ENCODE measurements around the gene NFIB. TPM values are rescaled to one million over a fixed set of nuclear protein-coding genes. Genes with fewer than 3 reads are reported as not detected.

NFIB gene
- total RNA-seq, 1 experiment from 2014 or later: 12.5 TPM

DNA sequence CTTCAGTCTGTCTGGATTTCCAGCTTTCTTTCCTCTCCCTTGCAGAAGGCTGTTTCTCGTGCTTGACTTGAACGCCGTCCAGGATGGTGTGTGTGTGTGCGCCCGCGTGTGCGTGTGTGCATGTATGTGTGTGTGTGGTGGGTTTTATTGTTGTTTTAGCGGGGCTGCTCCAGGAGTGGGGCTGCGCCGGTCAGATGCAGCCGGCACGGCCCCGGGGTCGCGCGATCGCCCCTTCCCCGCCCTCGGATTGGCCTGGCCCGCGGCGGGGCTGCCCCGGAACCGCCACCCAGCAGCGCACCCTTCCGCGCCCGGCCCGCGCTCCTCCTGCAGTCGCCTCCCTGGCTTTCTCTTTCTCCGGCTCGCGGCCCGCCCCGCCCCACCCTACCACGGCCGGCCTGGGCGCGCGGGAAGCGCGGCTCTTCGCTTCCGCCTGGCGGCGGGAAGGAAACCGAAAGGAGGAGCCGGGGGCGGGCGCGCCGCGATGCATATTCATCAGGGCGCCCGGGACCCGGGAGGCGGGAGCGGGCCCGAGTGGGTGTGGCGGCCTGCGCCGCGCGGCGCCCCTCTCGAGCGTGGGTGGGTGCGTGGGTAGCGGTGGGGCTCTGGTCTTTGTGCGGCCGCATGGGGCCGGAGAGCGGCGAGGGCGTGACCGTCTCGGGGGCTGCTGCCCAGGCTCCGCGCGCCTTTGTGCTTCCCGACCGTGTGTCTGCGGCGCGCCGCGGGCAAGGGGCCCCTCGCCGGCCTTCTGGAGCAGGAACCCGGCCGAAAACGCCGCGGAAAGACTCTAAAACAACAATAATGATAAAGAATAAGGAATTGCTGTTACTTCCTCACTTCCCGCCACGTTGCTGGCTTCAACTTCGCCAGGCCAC lies 8.5 kb upstream of the NFIB start (continued):
- TF ChIP-seq NFYB (CRISPR knock-in tag; conservative IDR thresholded peaks at IDR 0.05; ENCODE audit: low read depth): no peak
- no peak for TF ChIP-seq NFATC4 (CRISPR knock-in tag; IDR thresholded peaks at IDR 0.05)
- TF ChIP-seq, protein P1, sequence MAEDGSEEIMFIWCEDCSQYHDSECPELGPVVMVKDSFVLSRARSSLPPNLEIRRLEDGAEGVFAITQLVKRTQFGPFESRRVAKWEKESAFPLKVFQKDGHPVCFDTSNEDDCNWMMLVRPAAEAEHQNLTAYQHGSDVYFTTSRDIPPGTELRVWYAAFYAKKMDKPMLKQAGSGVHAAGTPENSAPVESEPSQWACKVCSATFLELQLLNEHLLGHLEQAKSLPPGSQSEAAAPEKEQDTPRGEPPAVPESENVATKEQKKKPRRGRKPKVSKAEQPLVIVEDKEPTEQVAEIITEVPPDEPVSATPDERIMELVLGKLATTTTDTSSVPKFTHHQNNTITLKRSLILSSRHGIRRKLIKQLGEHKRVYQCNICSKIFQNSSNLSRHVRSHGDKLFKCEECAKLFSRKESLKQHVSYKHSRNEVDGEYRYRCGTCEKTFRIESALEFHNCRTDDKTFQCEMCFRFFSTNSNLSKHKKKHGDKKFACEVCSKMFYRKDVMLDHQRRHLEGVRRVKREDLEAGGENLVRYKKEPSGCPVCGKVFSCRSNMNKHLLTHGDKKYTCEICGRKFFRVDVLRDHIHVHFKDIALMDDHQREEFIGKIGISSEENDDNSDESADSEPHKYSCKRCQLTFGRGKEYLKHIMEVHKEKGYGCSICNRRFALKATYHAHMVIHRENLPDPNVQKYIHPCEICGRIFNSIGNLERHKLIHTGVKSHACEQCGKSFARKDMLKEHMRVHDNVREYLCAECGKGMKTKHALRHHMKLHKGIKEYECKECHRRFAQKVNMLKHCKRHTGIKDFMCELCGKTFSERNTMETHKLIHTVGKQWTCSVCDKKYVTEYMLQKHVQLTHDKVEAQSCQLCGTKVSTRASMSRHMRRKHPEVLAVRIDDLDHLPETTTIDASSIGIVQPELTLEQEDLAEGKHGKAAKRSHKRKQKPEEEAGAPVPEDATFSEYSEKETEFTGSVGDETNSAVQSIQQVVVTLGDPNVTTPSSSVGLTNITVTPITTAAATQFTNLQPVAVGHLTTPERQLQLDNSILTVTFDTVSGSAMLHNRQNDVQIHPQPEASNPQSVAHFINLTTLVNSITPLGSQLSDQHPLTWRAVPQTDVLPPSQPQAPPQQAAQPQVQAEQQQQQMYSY (CRISPR knock-in tag; IDR thresholded peaks at IDR 0.05): peak; percentile 96
- no peak for TF ChIP-seq NR2C2 (CRISPR knock-in tag; IDR thresholded peaks at IDR 0.05)
- no peak for TF ChIP-seq SOX15 (CRISPR knock-in tag; IDR thresholded peaks at IDR 0.05)
- TF ChIP-seq, protein P2, sequence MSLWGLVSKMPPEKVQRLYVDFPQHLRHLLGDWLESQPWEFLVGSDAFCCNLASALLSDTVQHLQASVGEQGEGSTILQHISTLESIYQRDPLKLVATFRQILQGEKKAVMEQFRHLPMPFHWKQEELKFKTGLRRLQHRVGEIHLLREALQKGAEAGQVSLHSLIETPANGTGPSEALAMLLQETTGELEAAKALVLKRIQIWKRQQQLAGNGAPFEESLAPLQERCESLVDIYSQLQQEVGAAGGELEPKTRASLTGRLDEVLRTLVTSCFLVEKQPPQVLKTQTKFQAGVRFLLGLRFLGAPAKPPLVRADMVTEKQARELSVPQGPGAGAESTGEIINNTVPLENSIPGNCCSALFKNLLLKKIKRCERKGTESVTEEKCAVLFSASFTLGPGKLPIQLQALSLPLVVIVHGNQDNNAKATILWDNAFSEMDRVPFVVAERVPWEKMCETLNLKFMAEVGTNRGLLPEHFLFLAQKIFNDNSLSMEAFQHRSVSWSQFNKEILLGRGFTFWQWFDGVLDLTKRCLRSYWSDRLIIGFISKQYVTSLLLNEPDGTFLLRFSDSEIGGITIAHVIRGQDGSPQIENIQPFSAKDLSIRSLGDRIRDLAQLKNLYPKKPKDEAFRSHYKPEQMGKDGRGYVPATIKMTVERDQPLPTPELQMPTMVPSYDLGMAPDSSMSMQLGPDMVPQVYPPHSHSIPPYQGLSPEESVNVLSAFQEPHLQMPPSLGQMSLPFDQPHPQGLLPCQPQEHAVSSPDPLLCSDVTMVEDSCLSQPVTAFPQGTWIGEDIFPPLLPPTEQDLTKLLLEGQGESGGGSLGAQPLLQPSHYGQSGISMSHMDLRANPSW (CRISPR knock-in tag; conservative IDR thresholded peaks at IDR 0.05; ENCODE audit: low read depth): no peak
- TF ChIP-seq, protein P3, sequence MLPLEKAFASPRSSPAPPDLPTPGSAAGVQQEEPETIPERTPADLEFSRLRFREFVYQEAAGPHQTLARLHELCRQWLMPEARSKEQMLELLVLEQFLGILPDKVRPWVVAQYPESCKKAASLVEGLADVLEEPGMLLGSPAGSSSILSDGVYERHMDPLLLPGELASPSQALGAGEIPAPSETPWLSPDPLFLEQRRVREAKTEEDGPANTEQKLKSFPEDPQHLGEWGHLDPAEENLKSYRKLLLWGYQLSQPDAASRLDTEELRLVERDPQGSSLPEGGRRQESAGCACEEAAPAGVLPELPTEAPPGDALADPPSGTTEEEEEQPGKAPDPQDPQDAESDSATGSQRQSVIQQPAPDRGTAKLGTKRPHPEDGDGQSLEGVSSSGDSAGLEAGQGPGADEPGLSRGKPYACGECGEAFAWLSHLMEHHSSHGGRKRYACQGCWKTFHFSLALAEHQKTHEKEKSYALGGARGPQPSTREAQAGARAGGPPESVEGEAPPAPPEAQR (CRISPR knock-in tag; IDR thresholded peaks at IDR 0.05): no peak
- TF ChIP-seq, protein P4, sequence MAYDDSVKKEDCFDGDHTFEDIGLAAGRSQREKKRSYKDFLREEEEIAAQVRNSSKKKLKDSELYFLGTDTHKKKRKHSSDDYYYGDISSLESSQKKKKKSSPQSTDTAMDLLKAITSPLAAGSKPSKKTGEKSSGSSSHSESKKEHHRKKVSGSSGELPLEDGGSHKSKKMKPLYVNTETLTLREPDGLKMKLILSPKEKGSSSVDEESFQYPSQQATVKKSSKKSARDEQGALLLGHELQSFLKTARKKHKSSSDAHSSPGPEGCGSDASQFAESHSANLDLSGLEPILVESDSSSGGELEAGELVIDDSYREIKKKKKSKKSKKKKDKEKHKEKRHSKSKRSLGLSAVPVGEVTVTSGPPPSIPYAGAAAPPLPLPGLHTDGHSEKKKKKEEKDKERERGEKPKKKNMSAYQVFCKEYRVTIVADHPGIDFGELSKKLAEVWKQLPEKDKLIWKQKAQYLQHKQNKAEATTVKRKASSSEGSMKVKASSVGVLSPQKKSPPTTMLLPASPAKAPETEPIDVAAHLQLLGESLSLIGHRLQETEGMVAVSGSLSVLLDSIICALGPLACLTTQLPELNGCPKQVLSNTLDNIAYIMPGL (CRISPR knock-in tag; IDR thresholded peaks at IDR 0.05): peak; percentile 84
- TF ChIP-seq, protein P5, sequence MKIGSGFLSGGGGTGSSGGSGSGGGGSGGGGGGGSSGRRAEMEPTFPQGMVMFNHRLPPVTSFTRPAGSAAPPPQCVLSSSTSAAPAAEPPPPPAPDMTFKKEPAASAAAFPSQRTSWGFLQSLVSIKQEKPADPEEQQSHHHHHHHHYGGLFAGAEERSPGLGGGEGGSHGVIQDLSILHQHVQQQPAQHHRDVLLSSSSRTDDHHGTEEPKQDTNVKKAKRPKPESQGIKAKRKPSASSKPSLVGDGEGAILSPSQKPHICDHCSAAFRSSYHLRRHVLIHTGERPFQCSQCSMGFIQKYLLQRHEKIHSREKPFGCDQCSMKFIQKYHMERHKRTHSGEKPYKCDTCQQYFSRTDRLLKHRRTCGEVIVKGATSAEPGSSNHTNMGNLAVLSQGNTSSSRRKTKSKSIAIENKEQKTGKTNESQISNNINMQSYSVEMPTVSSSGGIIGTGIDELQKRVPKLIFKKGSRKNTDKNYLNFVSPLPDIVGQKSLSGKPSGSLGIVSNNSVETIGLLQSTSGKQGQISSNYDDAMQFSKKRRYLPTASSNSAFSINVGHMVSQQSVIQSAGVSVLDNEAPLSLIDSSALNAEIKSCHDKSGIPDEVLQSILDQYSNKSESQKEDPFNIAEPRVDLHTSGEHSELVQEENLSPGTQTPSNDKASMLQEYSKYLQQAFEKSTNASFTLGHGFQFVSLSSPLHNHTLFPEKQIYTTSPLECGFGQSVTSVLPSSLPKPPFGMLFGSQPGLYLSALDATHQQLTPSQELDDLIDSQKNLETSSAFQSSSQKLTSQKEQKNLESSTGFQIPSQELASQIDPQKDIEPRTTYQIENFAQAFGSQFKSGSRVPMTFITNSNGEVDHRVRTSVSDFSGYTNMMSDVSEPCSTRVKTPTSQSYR (CRISPR knock-in tag; IDR thresholded peaks at IDR 0.05): 0 out of 2 replicates have a peak, but pooled peaks have one; percentile 16
- TF ChIP-seq MYBL2 (CRISPR knock-in tag; IDR thresholded peaks at IDR 0.05): peak; percentile 32; the same call in 1 of the 2 replicates
- TF ChIP-seq SMAD3 (CRISPR knock-in tag; IDR thresholded peaks at IDR 0.05; ENCODE audit: borderline replicate concordance): no peak
- no peak for TF ChIP-seq TCF7 (CRISPR knock-in tag; IDR thresholded peaks at IDR 0.05; ENCODE audit: low read depth)
- peak; percentile 17; the same call in 1 of the 2 replicates for TF ChIP-seq TEAD1 (CRISPR knock-in tag; IDR thresholded peaks at IDR 0.05)
- TF ChIP-seq ZNF425 (CRISPR knock-in tag; conservative IDR thresholded peaks at IDR 0.05): no peak
- no peak for TF ChIP-seq ZNF121 (CRISPR knock-in tag; IDR thresholded peaks at IDR 0.05)
- 0 out of 2 replicates have a peak, but pooled peaks have one; percentile 8 for TF ChIP-seq ZNF317 (CRISPR knock-in tag; IDR thresholded peaks at IDR 0.05; ENCODE audit: borderline replicate concordance, low read depth)
- no peak; the same call in 1 of the 2 replicates for TF ChIP-seq USF2 (CRISPR knock-in tag; IDR thresholded peaks at IDR 0.05)
- no peak for TF ChIP-seq ZNF512 (CRISPR knock-in tag; IDR thresholded peaks at IDR 0.05; ENCODE audit: borderline replicate concordance)
- no peak for TF ChIP-seq GTF2I (CRISPR knock-in tag; conservative IDR thresholded peaks at IDR 0.05)
- TF ChIP-seq SMAD4 (CRISPR knock-in tag; IDR thresholded peaks at IDR 0.05): 0 out of 2 replicates have a peak, but pooled peaks have one; percentile 15
